KOPT-K1 (cell line): ENCODE measurements around the gene TIAM2.

Experiments
- H3K27ac ChIP-seq: fragments of 200-600 bp; sonication (generic); 2 replicates; pipeline ENCODE4 v1.5.1; 2016; ENCODE audit warnings: antibody characterized with exemption, mild to moderate bottlenecking, low read depth, low read length; ENCODE audit not compliant: poor library complexity, severe bottlenecking
- H3K36me3 ChIP-seq: fragments of 200-600 bp; sonication (generic); 2 replicates; pipeline ENCODE4 v1.5.1; 2017; ENCODE audit warnings: antibody characterized with exemption, mild to moderate bottlenecking, low read length, moderate library complexity; ENCODE audit not compliant: insufficient read depth
- H3K9me3 ChIP-seq: fragments of 200-600 bp; sonication (generic); 2 replicates; pipeline ENCODE4 v1.5.1; 2017; ENCODE audit warnings: antibody characterized with exemption, low read length, mild to moderate bottlenecking; ENCODE audit not compliant: insufficient read depth, poor library complexity, severe bottlenecking

The TIAM2 gene

DNA sequence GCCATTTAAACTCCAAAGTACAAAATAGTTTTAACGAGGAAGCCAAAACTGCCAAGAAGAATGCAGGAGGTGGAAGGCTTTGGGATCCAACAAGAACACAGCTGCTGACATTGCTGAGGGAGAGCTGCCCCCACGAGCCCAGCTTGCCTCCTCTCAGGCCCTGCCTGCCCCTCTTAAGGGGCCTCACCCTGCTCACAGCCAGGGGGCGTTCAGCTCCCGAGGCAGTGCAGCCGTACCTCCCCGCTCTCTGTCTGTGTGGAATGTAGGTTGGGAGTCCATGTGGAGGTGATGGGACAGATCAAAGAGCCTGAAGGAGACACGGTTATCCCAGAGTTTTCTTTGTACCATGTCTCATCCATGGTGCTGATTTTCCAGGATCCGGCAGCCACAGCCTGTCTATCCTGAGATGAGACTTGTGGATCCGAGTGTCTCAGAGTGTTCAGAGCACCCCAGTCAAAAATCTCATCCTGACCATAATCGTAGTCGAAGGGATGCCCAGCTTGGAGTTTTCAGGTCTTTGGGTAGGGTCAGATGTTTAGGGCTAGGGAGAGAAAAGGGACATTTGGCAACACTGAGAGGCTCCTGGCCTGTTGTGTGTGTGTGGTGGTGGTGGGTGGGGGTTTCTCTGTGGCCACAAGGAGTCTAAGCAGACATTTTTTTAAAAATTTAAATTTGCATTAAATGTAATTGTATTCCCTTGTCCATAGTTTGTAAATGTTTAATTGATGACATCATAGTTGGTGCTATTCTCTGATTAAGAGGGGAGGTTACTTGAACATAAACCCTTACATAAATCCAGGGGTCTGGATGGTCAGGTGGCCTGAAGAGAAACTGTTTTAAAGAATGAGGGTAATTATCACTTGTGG, 157.3 kb downstream of the TIAM2 start:
- H3K9me3 ChIP-seq, result no peaks in the 10 kb centered on the region
- no peaks in the 10 kb centered on the region for H3K36me3 ChIP-seq
- H3K27ac ChIP-seq, result no peak overlapping the region

DNA sequence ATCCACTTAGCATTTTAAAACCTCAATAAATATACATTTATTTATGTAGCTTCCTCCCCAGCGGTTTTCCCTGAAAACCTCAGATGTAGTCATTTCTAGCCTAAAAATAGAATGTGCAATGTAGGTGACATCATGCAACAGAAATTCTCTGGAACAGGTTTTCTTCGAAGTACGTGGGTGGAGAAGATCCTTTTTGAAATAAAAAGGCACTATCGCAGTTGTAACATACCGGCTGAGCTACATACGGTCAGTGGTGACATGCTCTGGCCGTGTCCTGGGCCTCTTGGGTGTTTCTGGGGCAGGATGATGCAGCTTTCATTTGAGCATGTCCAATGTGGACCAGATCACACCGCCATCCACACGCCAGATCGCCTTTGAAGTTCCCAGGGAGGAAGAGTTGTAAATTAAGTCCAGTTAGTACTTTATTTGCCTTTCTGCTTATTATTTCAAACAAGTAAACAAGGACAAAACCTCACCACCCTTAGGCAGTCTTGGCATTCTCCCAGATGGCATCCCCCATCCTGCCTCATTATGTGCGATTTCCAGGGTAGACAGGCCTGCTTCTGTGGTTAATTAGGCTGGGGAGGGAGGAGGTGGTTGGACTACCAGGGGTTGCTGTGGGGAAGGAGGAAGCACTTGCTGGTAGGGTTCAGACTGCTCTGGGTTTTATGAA, 159.2 kb downstream of the TIAM2 start:
- H3K27ac ChIP-seq, result peak overlapping the region; percentile 32
- no peaks in the 10 kb centered on the region for H3K36me3 ChIP-seq
- H3K9me3 ChIP-seq, result no peaks in the 10 kb centered on the region

DNA sequence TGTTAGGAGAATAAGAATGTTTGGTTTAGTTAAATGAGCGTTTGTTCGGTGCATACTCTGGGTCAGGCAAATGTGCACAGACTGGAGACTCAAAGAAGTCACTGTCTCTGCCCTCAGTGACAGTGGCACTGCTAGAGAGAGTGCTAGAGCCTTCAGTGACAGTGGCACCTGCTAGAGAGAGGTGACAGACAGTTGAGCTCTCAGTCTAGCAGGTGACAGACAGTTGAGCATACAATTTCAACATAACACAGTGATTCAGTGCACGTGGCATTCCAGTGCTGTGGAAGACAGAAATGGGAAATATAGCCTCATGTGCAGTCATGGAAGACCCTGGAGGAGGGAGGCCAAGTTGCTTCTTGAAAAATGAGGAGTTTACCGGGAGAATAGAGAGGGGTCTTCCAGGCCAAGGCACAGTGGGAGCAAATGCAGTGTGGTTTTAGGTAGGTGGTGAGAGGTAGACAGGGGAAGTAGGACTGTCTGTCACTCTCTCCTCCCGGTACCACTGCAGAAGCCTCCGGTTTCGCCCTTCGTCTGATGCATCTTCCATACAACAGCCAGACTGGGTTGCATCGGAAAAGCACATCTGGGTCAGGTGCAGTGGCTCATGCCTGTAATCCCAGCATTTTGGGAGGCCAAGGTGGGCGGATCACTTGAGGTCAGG, 160.8 kb downstream of the TIAM2 start:
- no peak overlapping the region for H3K27ac ChIP-seq
- no peaks in the 10 kb centered on the region for H3K36me3 ChIP-seq
- H3K9me3 ChIP-seq, result no peaks in the 10 kb centered on the region

DNA sequence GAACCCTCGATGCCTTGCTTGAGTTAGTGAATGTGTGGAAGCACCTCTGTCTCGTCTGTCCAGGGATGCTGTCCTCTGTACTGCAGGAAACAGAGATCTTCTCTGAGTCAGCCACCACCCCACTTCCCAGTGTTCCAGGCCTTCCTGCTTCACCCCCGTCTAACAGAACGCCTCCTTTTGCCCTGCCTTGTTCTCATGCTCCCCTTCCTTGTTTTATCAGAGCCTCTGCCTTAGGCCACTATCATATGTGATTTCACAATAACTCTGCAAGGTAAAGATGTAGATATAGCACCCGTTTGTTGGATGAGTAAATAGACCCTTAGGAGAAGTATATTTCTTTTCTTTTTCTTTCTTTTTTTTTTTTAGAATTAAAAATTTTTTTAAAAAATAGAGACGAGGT, 162.0 kb downstream of the TIAM2 start:
- H3K9me3 ChIP-seq, result no peaks in the 10 kb centered on the region
- H3K36me3 ChIP-seq, result no peaks in the 10 kb centered on the region
- H3K27ac ChIP-seq, result no peak overlapping the region

DNA sequence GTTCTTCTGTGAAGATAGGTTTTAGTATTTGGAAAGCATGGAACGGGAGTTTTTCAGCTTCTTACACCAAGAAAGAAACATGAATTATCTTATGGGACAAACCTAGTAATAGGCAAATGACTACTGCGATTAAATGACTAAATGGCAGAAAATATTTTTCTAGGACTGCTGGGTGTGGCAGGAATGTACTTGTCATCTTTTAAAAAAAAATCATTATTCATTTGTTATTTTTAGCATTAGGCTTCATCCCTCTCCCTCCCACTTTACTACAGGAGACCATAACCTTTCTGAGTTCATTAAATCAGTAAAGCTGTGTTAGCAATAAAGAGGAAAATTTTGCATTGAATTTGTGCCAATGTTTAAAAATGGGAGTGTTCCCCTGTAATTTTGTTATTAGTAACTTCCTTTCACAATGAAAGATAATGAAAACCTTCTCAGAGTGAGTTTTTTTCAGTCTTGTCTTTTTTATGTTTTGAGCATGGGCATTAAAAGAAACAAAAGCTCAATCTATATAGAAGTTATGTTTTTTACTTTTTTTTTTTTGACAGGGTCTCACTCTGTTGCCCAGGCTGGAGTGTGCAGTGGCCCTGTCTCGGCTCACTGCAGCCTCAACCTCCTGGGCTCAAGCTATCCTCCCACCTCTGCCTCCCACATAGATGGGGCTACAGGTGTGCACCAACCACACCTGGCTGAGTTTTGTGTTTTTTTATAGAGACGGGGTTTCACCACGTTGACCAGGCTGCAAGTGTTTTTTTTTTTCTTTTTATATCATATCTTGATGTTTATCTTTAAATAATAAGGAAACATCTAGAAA, 163.1 kb downstream of the TIAM2 start:
- H3K9me3 ChIP-seq, result no peaks in the 10 kb centered on the region
- H3K27ac ChIP-seq, result no peak overlapping the region
- no peaks in the 10 kb centered on the region for H3K36me3 ChIP-seq

DNA sequence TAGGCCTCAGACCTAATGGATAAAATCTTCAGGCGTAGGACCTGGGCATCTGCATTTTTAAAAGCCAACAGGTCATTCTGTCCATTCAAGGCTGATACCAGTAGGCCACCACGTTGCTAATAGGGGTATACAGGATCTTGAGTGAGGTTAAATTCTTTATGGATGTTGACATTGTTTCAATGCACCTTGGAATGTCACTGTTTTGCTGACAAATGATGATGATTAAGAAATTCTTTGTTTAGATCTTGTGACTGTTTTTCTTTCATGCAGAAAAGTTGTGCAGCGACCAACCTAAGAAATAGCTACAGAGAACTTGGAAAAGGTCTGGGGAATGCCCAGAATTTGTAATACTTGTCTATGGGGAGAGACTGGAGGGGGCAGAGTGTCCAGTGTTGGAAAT, 167.6 kb downstream of the TIAM2 start:
- Histone ChIP-seq H3K27ac (no peak overlapping the region), H3K36me3 (no peaks in the 10 kb centered on the region), H3K9me3 (no peaks in the 10 kb centered on the region)

DNA sequence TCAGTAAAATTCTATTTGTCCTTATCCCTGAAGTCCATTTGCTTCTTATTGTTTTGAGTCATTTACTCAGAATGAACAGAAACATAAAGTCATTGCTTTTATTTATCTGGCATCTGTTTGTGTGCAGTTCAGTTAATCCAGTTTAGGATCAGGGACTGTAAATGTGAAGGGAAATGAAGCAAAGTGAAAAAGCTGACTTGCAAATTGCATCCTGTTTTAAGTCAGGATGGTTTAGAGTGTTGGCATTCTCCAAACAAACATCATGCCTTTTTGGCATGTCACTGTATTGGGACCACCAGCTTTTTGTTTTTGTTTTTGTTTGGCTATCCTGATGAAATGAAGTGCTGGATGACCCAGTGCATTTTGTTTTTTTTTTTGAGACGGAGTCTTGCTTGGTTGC, 168.5 kb downstream of the TIAM2 start:
- H3K36me3 ChIP-seq, result no peaks in the 10 kb centered on the region
- H3K9me3 ChIP-seq, result no peaks in the 10 kb centered on the region
- no peak overlapping the region for H3K27ac ChIP-seq

DNA sequence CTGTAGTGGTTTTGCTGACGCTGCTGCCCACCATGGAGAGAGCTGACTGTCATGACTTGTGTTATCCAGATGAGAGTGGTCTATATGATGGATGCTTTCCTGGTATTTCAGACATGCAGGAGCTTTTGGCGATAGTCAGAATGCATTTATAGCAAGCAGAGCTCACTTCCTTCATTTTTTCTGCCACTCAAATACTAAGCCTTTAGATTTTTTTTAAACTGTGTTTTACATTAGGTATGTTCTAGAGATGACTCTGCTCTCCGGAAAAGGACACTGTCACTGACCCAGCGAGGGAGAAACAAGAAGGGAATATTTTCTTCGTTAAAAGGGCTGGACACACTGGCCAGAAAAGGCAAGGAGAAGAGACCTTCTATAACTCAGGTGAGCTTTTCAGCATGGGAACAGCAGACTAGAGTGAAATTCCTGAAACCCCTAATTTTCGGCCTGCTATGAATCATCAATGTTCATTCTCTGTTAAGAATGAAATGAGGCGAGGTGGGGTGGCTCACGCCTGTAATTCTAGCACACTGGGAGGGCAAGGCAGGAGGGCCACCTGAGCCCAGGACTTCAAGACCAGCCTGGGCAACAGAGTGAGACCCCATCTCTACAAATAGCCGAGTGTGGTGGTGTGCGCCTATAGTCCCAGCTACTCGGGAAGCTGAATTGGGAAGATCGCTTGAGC, 170.1 kb downstream of the TIAM2 start:
- H3K9me3 ChIP-seq, result no peaks in the 10 kb centered on the region
- H3K27ac ChIP-seq, result no peak overlapping the region
- no peaks in the 10 kb centered on the region for H3K36me3 ChIP-seq

DNA sequence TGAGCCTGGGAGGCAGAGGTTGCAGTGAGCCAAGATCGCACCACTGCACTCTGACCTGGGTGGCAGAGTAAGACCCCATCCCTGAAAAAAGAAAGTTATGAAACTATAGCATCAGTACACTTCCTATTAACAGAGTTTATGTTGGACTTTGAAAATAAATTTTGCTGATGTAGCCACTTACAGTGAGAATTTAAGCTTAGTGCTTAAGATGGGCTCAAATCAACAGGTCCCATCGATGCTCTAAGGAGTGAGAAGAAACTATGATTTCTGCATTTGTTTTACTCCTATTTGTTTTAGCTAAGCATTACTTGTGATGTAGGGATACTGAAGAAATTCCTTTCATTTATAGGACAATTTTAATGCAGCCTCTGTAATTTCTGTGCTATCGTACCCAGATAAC, 175.4 kb downstream of the TIAM2 start:
- Histone ChIP-seq H3K27ac (peak overlapping the region; percentile 48), H3K9me3 (no peaks in the 10 kb centered on the region), H3K36me3 (no peaks in the 10 kb centered on the region)

DNA sequence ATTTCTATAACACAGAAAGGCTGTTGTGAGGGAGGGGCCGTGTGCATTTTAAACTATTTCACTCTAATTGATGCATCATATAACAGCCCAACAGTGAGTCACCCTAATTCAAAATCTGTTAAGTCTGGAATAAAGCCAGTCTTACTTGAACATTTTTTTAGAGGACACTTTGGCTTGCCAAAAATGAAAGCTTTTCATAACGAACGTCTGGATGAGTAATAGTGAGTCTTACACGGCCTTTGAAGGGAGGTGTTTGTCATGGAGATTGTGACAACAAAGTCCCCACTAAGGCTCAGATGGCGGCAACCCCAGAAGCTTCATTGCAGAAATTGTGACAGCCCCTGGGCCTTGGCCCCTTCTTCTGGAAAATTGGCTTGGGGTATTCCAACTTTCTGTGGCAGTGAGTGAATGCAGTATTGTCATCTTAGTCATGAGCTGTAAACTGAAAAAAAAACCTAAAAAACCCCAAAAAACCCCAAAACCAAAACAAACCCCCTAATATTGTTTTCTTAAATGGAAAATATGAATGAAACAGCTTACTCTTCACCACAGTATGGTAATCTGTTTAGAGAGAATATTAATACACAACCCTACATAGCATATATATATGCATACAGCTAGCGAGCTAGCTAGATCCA, 176.1 kb downstream of the TIAM2 start:
- H3K36me3 ChIP-seq, result no peaks in the 10 kb centered on the region
- H3K9me3 ChIP-seq, result no peaks in the 10 kb centered on the region
- peak overlapping the region; percentile 48 for H3K27ac ChIP-seq

DNA sequence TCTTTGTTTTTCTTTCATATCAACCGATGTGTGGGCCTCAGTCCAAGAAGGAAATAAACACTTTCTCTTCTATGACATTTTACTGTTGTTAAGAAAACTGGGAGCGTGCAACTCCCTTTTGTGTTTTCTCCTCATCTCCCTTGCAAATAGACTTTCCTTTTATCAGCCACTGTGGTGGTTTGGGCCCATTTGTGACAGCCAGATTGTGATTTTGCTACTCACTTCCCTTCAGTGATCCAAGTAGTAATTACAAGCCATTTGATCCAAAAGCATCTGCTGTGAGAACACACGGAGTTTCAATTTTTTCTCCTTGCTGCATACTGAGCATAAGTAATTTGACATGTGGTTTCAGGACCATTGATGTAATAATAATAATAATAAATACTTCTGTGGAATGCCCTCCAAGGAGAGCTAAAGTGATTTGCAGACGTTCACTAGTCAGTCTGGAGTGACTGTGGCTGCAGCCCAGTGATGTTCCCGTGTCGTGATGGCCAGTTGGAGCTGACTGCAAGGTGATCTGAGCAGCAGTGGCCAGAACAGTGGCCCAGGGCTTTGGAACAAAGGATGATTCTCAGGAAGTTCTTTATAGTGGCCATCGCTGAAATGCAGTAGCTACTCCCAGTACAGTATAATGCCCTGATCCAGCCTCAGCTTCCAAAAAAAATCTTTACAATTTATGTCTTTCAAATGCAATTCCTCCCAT, 176.8 kb downstream of the TIAM2 start:
- no peaks in the 10 kb centered on the region for H3K36me3 ChIP-seq
- peak overlapping the region; percentile 48 for H3K27ac ChIP-seq
- H3K9me3 ChIP-seq, result no peaks in the 10 kb centered on the region

DNA sequence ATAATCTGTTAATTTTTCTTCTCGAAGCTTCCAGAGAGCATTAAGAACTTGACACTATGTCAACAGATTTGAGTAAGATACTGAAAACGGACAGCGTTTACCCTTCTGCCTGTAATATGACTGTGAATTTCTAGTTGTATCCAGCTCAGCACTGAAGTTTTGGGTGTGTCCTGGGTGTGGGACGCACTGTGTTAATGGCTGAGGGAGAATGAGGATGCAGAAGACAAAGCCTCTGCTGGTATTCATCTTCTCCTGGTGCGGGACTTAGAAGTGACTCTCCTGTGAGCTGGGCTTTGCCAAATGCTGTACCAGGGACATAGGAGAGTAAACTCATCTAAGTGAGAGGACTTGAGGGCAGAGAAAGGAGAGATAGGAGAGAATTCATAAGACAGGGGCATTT, 178.4 kb downstream of the TIAM2 start:
- Histone ChIP-seq H3K36me3 (no peaks in the 10 kb centered on the region), H3K27ac (no peak overlapping the region), H3K9me3 (no peaks in the 10 kb centered on the region)

DNA sequence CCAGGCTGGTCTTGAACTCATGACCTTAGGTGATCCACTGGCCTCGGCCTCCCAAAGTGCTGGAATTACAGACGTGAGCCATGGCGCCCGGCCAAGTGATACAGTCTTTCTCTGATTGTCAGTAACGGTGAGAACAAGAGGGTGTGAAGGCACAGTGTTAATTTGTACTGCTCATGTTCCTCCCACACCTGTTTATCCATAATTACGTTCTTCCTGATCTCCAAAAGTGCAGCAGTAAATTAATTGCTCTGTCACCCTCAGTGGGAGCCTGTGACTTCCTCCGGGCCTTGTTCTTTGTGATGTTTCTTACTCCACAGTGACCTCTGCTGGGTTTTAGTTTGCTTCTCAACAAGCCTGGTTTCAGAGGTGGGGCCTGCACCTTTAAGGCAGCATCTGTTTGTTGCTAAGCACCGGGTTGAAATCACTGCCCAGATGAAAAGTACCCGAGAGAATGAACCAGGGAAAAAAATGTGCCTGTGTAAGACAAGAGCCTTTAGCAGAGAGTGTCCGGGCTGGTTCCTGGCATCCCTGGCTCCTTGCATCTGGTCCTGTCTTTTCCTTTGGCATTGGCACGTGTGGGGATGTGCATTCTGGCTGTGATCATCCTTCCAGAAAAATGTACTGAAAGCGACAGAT, 179.6 kb downstream of the TIAM2 start:
- H3K27ac ChIP-seq, result no peak overlapping the region

More for the DNA sequence above, 179.6 kb downstream of the TIAM2 start:
- no peaks in the 10 kb centered on the region for H3K9me3 ChIP-seq
- no peaks in the 10 kb centered on the region for H3K36me3 ChIP-seq
